DND-41 (cell line): ENCODE measurements around the gene ADAMTS1.

Source experiments
- EZH2 ChIP-seq: IDR thresholded peaks from 3 replicates; pipeline ENCODE4 v1.6.1; 2012; ENCODE audit warnings: borderline replicate concordance, low read depth, mild to moderate bottlenecking, moderate library complexity, low read length, inconsistent platforms; ENCODE audit not compliant: severe bottlenecking
- TF ChIP-seq, protein P1 (sequence below): IDR thresholded peaks from 2 replicates; pipeline ENCODE4 v1.5.1; 2012; ENCODE audit warnings: borderline replicate concordance, low read length, moderate library complexity, mild to moderate bottlenecking; ENCODE audit not compliant: poor library complexity, severe bottlenecking; ENCODE audit errors: extremely low read depth

DNA sequence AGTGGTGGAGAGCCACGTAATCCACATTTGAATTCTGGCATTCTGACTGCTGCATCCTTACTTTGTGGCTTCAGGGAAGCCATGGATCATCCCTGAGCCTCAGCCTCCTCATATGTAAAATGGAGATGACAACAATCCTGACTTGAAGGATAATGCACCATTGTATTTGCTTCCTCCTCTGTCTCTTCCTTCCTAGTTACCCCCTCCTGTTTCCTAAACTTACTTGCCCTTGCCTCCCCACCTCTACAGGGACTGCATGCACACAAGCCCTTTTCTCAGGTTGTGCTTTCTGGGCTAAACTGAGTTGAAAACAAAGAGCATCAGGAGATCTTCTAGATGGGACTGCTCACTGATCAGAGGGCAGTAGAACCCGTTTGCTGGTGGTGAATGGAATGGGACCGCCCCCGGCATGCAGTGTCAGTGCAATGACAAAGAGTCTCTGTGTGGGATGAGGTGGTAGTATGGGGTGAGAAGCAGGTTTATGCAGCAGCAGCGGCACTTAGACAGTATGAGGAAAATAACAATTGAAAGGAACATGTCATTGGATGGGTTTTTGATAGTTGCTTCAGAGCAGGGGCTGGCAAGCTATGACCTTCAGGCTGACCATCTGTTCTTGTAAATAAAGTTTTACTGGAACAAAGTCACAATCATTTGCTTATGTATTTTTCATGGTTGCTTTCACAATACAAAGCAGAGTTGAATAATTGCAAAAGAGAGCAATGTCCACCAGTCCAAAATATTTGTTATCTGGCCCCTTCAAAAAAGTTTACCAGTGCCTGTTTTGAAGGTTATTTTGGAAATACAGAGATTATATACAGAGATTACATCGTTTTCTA is 6.1 kb upstream of the ADAMTS1 start:
- TF ChIP-seq, protein P1, sequence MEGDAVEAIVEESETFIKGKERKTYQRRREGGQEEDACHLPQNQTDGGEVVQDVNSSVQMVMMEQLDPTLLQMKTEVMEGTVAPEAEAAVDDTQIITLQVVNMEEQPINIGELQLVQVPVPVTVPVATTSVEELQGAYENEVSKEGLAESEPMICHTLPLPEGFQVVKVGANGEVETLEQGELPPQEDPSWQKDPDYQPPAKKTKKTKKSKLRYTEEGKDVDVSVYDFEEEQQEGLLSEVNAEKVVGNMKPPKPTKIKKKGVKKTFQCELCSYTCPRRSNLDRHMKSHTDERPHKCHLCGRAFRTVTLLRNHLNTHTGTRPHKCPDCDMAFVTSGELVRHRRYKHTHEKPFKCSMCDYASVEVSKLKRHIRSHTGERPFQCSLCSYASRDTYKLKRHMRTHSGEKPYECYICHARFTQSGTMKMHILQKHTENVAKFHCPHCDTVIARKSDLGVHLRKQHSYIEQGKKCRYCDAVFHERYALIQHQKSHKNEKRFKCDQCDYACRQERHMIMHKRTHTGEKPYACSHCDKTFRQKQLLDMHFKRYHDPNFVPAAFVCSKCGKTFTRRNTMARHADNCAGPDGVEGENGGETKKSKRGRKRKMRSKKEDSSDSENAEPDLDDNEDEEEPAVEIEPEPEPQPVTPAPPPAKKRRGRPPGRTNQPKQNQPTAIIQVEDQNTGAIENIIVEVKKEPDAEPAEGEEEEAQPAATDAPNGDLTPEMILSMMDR = no peak
- TF ChIP-seq EZH2 = no peak
